ENCODE results near the gene RAB3C. TPM values are rescaled to one million over a fixed set of nuclear protein-coding genes. Genes with fewer than 3 reads are reported as not detected.
"Not testable (repeated sequence)": the region's sequence is repeated elsewhere in the genome, so short reads cannot be mapped to it uniquely, and the experiment has no call there.

The RAB3C gene
- total RNA-seq, 1 donor from 2014 or later = 0.45 TPM

GRCh38 chr5:58545912-58546311 is 37.0 kb upstream of the RAB3C start:
- no peaks in the 10 kb centered on the region for H3K36me3 ChIP-seq (ENCODE audit: insufficient read depth, low read length)
- no peaks in the 10 kb centered on the region for H4K20me1 ChIP-seq (ENCODE audit: insufficient read depth, low read length)
- H3K79me2 ChIP-seq (ENCODE audit: insufficient read depth, low read length) = no peaks in the 10 kb centered on the region
- no peak overlapping the region for H3K27ac ChIP-seq (ENCODE audit: low read depth, low read length)
- no peak for TF ChIP-seq EZH2 (IDR thresholded peaks at IDR 0.05; ENCODE audit: insufficient read depth, low read length)
- TF ChIP-seq, protein P1, sequence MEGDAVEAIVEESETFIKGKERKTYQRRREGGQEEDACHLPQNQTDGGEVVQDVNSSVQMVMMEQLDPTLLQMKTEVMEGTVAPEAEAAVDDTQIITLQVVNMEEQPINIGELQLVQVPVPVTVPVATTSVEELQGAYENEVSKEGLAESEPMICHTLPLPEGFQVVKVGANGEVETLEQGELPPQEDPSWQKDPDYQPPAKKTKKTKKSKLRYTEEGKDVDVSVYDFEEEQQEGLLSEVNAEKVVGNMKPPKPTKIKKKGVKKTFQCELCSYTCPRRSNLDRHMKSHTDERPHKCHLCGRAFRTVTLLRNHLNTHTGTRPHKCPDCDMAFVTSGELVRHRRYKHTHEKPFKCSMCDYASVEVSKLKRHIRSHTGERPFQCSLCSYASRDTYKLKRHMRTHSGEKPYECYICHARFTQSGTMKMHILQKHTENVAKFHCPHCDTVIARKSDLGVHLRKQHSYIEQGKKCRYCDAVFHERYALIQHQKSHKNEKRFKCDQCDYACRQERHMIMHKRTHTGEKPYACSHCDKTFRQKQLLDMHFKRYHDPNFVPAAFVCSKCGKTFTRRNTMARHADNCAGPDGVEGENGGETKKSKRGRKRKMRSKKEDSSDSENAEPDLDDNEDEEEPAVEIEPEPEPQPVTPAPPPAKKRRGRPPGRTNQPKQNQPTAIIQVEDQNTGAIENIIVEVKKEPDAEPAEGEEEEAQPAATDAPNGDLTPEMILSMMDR (IDR thresholded peaks at IDR 0.05; ENCODE audit: insufficient read depth, low read depth, low read length) = no peak
- Mint-ChIP-seq H3K27me3 (ENCODE audit: low read depth, unreplicated experiment) (peaks cover 2% of the 10 kb centered on the region), H3K9me3 (ENCODE audit: unreplicated experiment) (peaks cover 8% of the 10 kb centered on the region), H3K36me3 (ENCODE audit: low read depth, unreplicated experiment) (peaks cover 6% of the 10 kb centered on the region), H3K27ac (ENCODE audit: unreplicated experiment) (no peak overlapping the region), H3K4me1 (ENCODE audit: low read depth, unreplicated experiment) (peaks cover 3% of the 10 kb centered on the region), H3K4me3 (ENCODE audit: unreplicated experiment) (no peak overlapping the region)
- DNase-seq (ENCODE audit: low read depth) (no peak), FAIRE-seq (no peak)
- peaks cover 4% of the 10 kb centered on the region for H3K9me3 ChIP-seq (ENCODE audit: insufficient read depth, low read depth, low read length)
- no peak overlapping the region for H3K4me2 ChIP-seq (ENCODE audit: low read length)
- H3K27me3 ChIP-seq (ENCODE audit: insufficient read depth, low read length) = no peaks in the 10 kb centered on the region
- H3K9ac ChIP-seq (ENCODE audit: low read length) = no peak overlapping the region
- H2AFZ ChIP-seq (ENCODE audit: low read depth, low read length) = no peak overlapping the region
- H3K4me3 ChIP-seq (ENCODE audit: insufficient read depth, low read depth, low read length) = no peak overlapping the region
- no peaks in the 10 kb centered on the region for H3K4me1 ChIP-seq (ENCODE audit: insufficient read depth, low read length)

DNA sequence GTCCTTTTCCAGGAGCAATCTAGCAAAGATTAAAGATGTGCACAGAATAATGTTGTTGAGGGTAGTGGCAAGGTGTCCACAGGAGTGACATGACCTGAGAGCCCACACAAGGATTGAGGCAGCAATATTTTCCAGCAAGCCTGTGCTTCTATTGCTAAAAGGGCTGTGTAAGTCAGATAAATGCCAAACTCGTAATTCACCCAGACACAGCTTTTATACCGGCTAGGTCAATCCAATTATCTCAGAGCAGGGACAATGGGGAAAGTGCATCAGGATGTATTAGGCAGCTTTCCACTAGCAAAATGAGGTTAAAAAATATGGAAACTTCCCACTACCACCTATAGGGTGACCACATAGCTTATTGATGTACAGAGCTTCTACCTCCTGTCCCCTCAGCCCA is 34.8 kb upstream of the RAB3C start:
- peaks cover 6% of the 10 kb centered on the region for H3K36me3 Mint-ChIP-seq (ENCODE audit: low read depth, unreplicated experiment)
- Histone ChIP-seq H3K9me3 (ENCODE audit: insufficient read depth, low read depth, low read length) (peaks cover 4% of the 10 kb centered on the region), H3K4me1 (ENCODE audit: insufficient read depth, low read length) (no peaks in the 10 kb centered on the region), H3K27ac (ENCODE audit: low read depth, low read length) (no peak overlapping the region), H3K27me3 (ENCODE audit: insufficient read depth, low read length) (no peaks in the 10 kb centered on the region), H3K36me3 (ENCODE audit: insufficient read depth, low read length) (no peaks in the 10 kb centered on the region), H2AFZ (ENCODE audit: low read depth, low read length) (no peak overlapping the region), H3K79me2 (ENCODE audit: insufficient read depth, low read length) (no peaks in the 10 kb centered on the region), H3K9ac (ENCODE audit: low read length) (no peak overlapping the region), H3K4me3 (ENCODE audit: insufficient read depth, low read depth, low read length) (no peak overlapping the region), H3K4me2 (ENCODE audit: low read length) (no peak overlapping the region), H4K20me1 (ENCODE audit: insufficient read depth, low read length) (no peaks in the 10 kb centered on the region)
- no peak for FAIRE-seq
- H3K27ac Mint-ChIP-seq (ENCODE audit: unreplicated experiment) = no peak overlapping the region
- TF ChIP-seq, protein P1 (IDR thresholded peaks at IDR 0.05; ENCODE audit: insufficient read depth, low read depth, low read length) = no peak
- no peak for TF ChIP-seq EZH2 (IDR thresholded peaks at IDR 0.05; ENCODE audit: insufficient read depth, low read length)
- H3K9me3 Mint-ChIP-seq (ENCODE audit: unreplicated experiment) = peaks cover 5% of the 10 kb centered on the region
- H3K4me1 Mint-ChIP-seq (ENCODE audit: low read depth, unreplicated experiment) = peaks cover 3% of the 10 kb centered on the region
- no peak overlapping the region for H3K4me3 Mint-ChIP-seq (ENCODE audit: unreplicated experiment)
- no peak for DNase-seq (ENCODE audit: low read depth)
- H3K27me3 Mint-ChIP-seq (ENCODE audit: low read depth, unreplicated experiment) = peaks cover 2% of the 10 kb centered on the region

- TF ChIP-seq, protein P1 (IDR thresholded peaks at IDR 0.05; ENCODE audit: insufficient read depth, low read depth, low read length) = no peak
- TF ChIP-seq EZH2 (IDR thresholded peaks at IDR 0.05; ENCODE audit: insufficient read depth, low read length) = no peak
- H3K4me1 Mint-ChIP-seq (ENCODE audit: low read depth, unreplicated experiment) = no peaks in the 10 kb centered on the region
- H3K4me3 Mint-ChIP-seq (ENCODE audit: unreplicated experiment) = no peak overlapping the region
- Histone ChIP-seq H3K9me3 (ENCODE audit: insufficient read depth, low read depth, low read length) (no peaks in the 10 kb centered on the region), H3K36me3 (ENCODE audit: insufficient read depth, low read length) (no peaks in the 10 kb centered on the region), H3K4me3 (ENCODE audit: insufficient read depth, low read depth, low read length) (no peak overlapping the region), H3K27me3 (ENCODE audit: insufficient read depth, low read length) (no peaks in the 10 kb centered on the region), H2AFZ (ENCODE audit: low read depth, low read length) (no peak overlapping the region), H3K4me2 (ENCODE audit: low read length) (no peak overlapping the region), H3K27ac (ENCODE audit: low read depth, low read length) (no peak overlapping the region), H3K9ac (ENCODE audit: low read length) (no peak overlapping the region), H3K4me1 (ENCODE audit: insufficient read depth, low read length) (no peaks in the 10 kb centered on the region), H4K20me1 (ENCODE audit: insufficient read depth, low read length) (no peaks in the 10 kb centered on the region), H3K79me2 (ENCODE audit: insufficient read depth, low read length) (no peaks in the 10 kb centered on the region)
- FAIRE-seq (no peak), DNase-seq (ENCODE audit: low read depth) (no peak)
- H3K27ac Mint-ChIP-seq (ENCODE audit: unreplicated experiment) = no peak overlapping the region
- H3K36me3 Mint-ChIP-seq (ENCODE audit: low read depth, unreplicated experiment) = no peaks in the 10 kb centered on the region
- H3K9me3 Mint-ChIP-seq (ENCODE audit: unreplicated experiment) = no peaks in the 10 kb centered on the region
- H3K27me3 Mint-ChIP-seq (ENCODE audit: low read depth, unreplicated experiment) = peaks cover 2% of the 10 kb centered on the region
Measured at GRCh38 chr5:58551492-58551891, 31.4 kb upstream of the RAB3C start.

GRCh38 chr5:58557665-58558338 is 25.1 kb upstream of the RAB3C start:
- DNase-seq (ENCODE audit: low read depth) = not testable (repeated sequence)

More at GRCh38 chr5:58557665-58558338, 25.1 kb upstream of the RAB3C start:
- H3K4me2 ChIP-seq (ENCODE audit: low read length); H3K27me3 Mint-ChIP-seq (ENCODE audit: low read depth, unreplicated experiment); H4K20me1 ChIP-seq (ENCODE audit: insufficient read depth, low read length); H3K9ac ChIP-seq (ENCODE audit: low read length); H3K9me3 Mint-ChIP-seq (ENCODE audit: unreplicated experiment); H3K79me2 ChIP-seq (ENCODE audit: insufficient read depth, low read length); H3K4me3 ChIP-seq (ENCODE audit: insufficient read depth, low read depth, low read length); H3K36me3 Mint-ChIP-seq (ENCODE audit: low read depth, unreplicated experiment); H3K27me3 ChIP-seq (ENCODE audit: insufficient read depth, low read length); H3K27ac Mint-ChIP-seq (ENCODE audit: unreplicated experiment); H3K27ac ChIP-seq (ENCODE audit: low read depth, low read length); FAIRE-seq; H3K4me3 Mint-ChIP-seq (ENCODE audit: unreplicated experiment); H3K9me3 ChIP-seq (ENCODE audit: insufficient read depth, low read depth, low read length); H3K36me3 ChIP-seq (ENCODE audit: insufficient read depth, low read length); H3K4me1 Mint-ChIP-seq (ENCODE audit: low read depth, unreplicated experiment); H2AFZ ChIP-seq (ENCODE audit: low read depth, low read length); H3K4me1 ChIP-seq (ENCODE audit: insufficient read depth, low read length): not testable (repeated sequence)
